HUDEP-2 (cell line): ENCODE results near the gene ARMC7.
"Not testable (repeated sequence)": the region's sequence is repeated elsewhere in the genome, so short reads cannot be mapped to it uniquely, and the experiment has no call there.

ENCODE experiments used
- DNase-seq, 76 experiments: peaks; one replicate each; lab custom pipeline; 2025; ENCODE audit not compliant: unreplicated experiment in 76 of 76; lab: John Stamatoyannopoulos, UW

The ARMC7 gene

GRCh38 chr17:75109407-75110233 lies at the start of gene ARMC7:
ARMC7 (plus strand) TSS chr17:75109969; CDS start chr17:75110289, 320 bp downstream.
- peak in 72 of 76 experiments; percentile 16 to 93 (median 77) for DNase-seq

- no peak for DNase-seq
Measured at GRCh38 chr17:75060434-75061054, 49.2 kb upstream of the ARMC7 start.

- no peak for DNase-seq
Measured at GRCh38 chr17:75061055-75061438, 48.7 kb upstream of the ARMC7 start.

GRCh38 chr17:75061618-75062017 lies 48.2 kb upstream of the ARMC7 start:
- no peak for DNase-seq

GRCh38 chr17:75063201-75063600 lies 46.6 kb upstream of the ARMC7 start:
- no peak for DNase-seq

DNA sequence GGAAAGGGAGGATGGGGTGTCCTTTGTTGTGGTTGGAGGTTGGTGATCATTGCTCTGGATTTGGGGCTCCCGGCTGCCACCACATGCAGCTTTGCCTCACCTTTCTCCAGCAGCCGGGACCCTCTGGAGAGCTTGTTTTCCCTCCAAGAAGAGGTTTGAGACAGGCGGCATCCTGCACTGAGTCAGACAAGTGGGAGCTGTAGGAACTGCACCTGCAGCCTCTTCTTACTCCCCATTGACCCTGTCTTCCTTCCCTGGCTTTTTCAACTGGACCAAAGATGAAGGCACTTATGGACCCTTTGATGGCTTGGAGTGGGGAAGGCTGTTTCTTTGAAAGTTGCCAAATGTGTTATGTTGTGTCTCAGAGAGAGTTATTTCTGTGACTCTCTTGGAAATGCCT lies 46.1 kb upstream of the ARMC7 start:
- no peak for DNase-seq

GRCh38 chr17:75064040-75064439 lies 45.7 kb upstream of the ARMC7 start:
- no peak for DNase-seq

- DNase-seq: no peak
Measured at GRCh38 chr17:75064460-75064859, 45.3 kb upstream of the ARMC7 start.

DNA sequence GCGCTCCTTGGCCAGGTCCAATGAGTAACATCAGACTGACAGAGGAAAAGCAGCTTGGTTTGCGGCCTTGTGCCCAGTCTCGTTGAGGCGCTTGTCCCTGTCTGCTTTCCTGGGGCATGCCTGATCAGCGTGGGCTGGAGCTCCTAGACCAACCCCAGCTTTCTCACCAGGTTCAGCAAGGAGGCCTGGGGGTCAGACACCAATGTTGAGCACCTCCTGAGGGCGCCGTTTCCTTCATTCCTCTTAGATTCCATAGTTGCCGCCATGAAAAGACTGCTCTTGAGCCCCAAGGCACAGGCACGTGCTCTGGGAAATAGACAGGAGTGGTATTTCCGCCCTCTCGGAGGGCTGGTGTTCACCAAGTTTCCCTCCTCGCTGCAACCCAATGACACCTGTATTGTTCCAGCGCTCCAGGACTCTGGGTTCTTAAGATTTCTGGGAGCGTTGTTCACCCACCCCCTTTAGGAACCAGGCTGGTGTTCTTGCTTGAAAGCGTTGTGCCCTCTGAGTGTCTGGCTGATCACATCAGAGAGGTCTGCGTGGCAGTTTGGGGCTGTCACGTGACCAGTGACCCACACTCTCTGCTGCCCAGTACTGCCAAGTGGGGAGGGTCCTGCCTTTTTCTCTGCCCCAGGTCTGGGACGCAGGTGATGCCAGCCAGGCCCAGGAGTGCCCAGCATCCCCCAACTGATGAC lies 44.8 kb upstream of the ARMC7 start:
- DNase-seq: no peak

GRCh38 chr17:75065562-75066151 lies 44.1 kb upstream of the ARMC7 start:
- no peak for DNase-seq

GRCh38 chr17:75067856-75068255 lies 41.9 kb upstream of the ARMC7 start:
- no peak for DNase-seq

DNA sequence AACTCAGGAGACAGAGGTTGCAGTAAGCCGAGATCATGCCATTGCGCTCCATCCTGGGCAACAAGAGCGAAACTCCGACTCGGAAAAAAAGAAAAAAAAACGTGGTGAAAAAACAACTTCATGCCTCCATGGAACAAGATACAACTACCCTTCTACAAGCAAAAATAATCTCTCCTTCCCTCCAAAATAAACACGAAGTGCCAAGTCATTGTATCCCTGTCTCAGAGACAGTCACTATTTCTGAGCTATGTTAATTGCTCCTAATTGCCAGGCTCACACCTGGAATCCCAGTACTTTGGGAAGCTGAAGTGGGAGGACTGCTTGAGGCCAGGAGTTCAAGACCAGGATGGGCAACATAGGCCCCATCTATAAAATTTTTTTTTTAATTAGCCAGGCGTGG lies 41.0 kb upstream of the ARMC7 start:
- DNase-seq: no peak

GRCh38 chr17:75069783-75070182 lies 40.0 kb upstream of the ARMC7 start:
- peak in 10 of 76 experiments; percentile 5 to 36 (median 12) for DNase-seq

DNA sequence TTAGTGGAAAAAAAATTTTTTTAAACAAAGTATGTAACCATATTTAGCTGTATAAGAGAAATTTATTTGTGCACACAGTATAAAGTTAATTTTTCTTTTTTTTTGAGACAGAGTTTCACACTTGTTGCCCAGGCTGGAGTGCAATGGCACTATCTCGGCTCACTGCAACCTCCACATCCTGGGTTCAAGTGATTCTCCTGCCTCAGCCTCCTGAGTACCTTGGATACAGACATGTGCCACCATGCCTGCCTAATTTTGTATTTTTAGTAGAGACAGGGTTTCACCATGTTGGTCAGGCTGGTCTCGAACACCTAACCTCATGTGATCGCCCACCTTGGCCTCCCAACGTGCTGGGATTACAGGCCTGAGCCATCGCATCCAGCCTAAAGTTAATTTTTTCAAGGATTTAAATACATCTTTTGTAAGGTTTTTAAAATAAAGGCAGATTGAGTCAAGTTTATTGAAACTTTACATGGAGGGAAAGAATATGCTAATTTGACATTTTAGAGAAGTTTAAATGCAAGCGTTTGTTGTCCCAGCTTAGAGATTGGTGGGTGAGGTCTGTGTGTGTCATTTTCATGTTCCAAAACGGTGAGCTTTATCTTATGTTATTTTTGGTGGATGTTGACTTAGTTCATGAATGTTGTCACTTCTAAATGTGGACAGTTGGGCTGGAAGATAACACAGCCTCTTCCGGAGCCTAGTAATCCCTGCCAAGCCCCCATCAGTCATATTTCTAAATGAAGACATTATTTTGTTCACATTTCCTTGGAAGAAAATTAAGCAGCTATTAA lies 38.1 kb upstream of the ARMC7 start:
- not testable (repeated sequence) for DNase-seq

- DNase-seq: not testable (repeated sequence)
Measured at GRCh38 chr17:75072909-75073308, 36.9 kb upstream of the ARMC7 start.

DNA sequence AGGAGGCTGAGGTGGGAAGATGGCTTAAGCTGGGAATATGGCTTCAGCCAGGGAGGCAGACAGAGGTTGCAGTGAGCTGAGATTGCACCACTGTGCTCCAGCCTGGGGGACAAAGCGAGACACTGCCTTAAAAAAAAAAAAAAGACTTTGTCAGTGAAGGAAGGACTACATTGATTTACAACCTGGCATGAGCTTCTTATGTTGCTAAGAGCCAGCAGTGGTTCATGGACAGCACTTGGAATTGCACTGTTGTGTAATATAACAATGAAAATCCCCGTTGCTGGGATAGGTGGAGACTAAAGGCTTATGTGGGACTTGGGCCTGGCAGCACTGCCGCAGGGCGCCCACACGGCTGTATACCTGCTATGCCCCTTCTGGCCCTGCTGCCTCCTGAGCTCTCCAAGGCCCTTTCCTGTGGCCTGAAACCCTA lies 36.1 kb upstream of the ARMC7 start:
- no peak for DNase-seq

DNA sequence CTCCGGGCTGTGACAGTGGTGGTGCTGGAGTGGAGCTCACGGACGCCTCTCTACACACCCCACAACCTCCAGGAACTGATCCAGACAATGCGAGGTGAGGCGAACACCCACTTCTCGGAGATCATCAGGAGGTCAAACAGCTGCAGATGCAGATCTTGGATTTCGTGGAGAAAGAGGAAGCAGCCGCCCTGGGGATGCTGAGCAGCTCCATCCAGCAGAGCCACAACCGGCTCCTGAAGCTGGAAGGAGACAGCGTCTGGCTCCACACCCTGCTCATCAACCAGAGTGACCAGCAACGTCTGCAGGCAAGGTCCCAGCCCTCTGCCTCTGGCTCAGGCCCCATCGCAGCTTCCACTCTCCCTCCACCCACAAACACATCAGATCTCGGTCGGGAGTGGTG lies 35.2 kb upstream of the ARMC7 start:
- DNase-seq: no peak

- no peak for DNase-seq
Measured at GRCh38 chr17:75075597-75076336, 34.0 kb upstream of the ARMC7 start.

DNA sequence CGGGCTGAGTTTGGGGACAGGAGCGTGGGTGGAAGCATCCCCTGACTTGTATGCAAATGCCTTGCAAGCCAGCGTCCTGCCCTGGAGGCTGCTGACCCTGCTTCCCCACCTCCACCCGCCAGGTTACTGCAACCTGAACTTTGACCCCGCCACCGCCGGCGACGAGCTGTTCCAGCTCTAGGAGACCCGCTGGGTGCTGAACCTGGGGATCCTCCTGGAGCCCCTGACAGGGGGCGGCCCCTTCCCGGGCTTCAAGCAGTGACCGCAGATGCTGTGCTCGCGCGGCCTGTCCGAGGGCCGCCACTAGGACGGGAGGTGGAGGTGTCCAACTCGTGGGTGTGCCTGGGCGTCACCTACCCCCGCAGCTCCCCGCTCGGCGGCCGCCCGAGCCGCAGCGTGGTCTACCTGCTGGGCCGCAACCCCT lies 32.7 kb upstream of the ARMC7 start:
- no peak for DNase-seq
